Neuronal stem cell (in vitro differentiated cells): Measurements from ENCODE around the gene ZNF740.
"Not testable (repeated sequence)": the region's sequence is repeated elsewhere in the genome, so short reads cannot be mapped to it uniquely, and the experiment has no call there.

Source experiments
- DNase-seq: peaks from one replicate; pipeline ENCODE4 v3.0.0-alpha.2; 2013; ENCODE audit warnings: low spot score
- H2AFZ ChIP-seq: one replicate; pipeline ENCODE4 v1.6.1; 2013; ENCODE audit warnings: mild to moderate bottlenecking, low read length, inconsistent platforms
- H2AK5ac ChIP-seq: 2 replicates; pipeline ENCODE4 v1.6.1; 2013; ENCODE audit warnings: low read depth, mild to moderate bottlenecking, inconsistent platforms, low read length, moderate library complexity, mixed read lengths
- H2BK120ac ChIP-seq: 2 replicates; pipeline ENCODE4 v1.6.1; 2013; ENCODE audit warnings: low read depth, mild to moderate bottlenecking, inconsistent platforms, low read length, moderate library complexity, mixed read lengths
- H2BK12ac ChIP-seq: one replicate; pipeline ENCODE4 v1.6.1; 2013; ENCODE audit warnings: low read length, inconsistent platforms
- H2BK15ac ChIP-seq: 2 replicates; pipeline ENCODE4 v1.6.1; 2013; ENCODE audit warnings: mild to moderate bottlenecking, low read length, inconsistent platforms, mixed read lengths
- H2BK5ac ChIP-seq: one replicate; pipeline ENCODE4 v1.6.1; 2013; ENCODE audit warnings: inconsistent platforms, mild to moderate bottlenecking, low read length, moderate library complexity
- H3K14ac ChIP-seq: one replicate; pipeline ENCODE4 v1.6.1; 2013; ENCODE audit warnings: low read length, inconsistent platforms
- H3K18ac ChIP-seq: 2 replicates; pipeline ENCODE4 v1.6.1; 2013; ENCODE audit warnings: low read length, inconsistent platforms
- H3K23ac ChIP-seq: 2 replicates; pipeline ENCODE4 v1.6.1; 2013; ENCODE audit warnings: low read depth, mild to moderate bottlenecking, mixed read lengths, low read length, inconsistent platforms; ENCODE audit not compliant: poor library complexity
- H3K27ac ChIP-seq: replicated peaks from 3 replicates; pipeline ENCODE4 v1.5.1; 2013; ENCODE audit warnings: low read length, inconsistent platforms
- H3K27me3 ChIP-seq, 3 experiments: 2 replicates each; pipeline ENCODE4 v1.6.1; 2013; ENCODE audit warnings: low read length in 3 of 3, mild to moderate bottlenecking in 2 of 3, inconsistent platforms in 1 of 3, low read depth in 1 of 3, mixed read lengths in 1 of 3, moderate library complexity in 1 of 3; ENCODE audit not compliant: control insufficient read depth in 3 of 3, insufficient read depth in 3 of 3
- H3K36me3 ChIP-seq, 2 donors: replicated peaks in 1 of 2; 2 replicates each; pipeline ENCODE4 v1.6.1; 2013; ENCODE audit warnings: low read length in 2 of 2; ENCODE audit not compliant: control insufficient read depth in 2 of 2, insufficient read depth in 2 of 2
- H3K4ac ChIP-seq: 2 replicates; pipeline ENCODE4 v1.6.1; 2013; ENCODE audit warnings: inconsistent platforms, mild to moderate bottlenecking, low read length, moderate library complexity
- H3K4me1 ChIP-seq, 2 donors: 1 replicate in 1 of 2; 2 replicates in 1 of 2; pipeline ENCODE4 v1.6.1; 2013; ENCODE audit warnings: low read length in 2 of 2, low read depth in 1 of 2; ENCODE audit not compliant: control insufficient read depth in 2 of 2, insufficient read depth in 1 of 2
- H3K4me2 ChIP-seq: one replicate; pipeline ENCODE4 v1.6.1; 2013; ENCODE audit warnings: mild to moderate bottlenecking, low read length, inconsistent platforms; ENCODE audit not compliant: insufficient read depth, poor library complexity, severe bottlenecking
- H3K4me3 ChIP-seq, 2 donors: 2 replicates each; pipeline ENCODE4 v1.5.1; 2013; ENCODE audit warnings: low read length in 2 of 2, mild to moderate bottlenecking in 2 of 2, inconsistent platforms in 1 of 2, moderate library complexity in 1 of 2
- H3K79me1 ChIP-seq: one replicate; pipeline ENCODE4 v1.6.1; 2013; ENCODE audit warnings: low read depth, mild to moderate bottlenecking, inconsistent platforms, low read length, moderate library complexity
- H3K9ac ChIP-seq: one replicate; pipeline ENCODE4 v1.6.1; 2013; ENCODE audit warnings: mild to moderate bottlenecking, low read depth, low read length, inconsistent platforms; ENCODE audit not compliant: poor library complexity
- H3K9me3 ChIP-seq, 2 donors: replicated peaks in 1 of 2; 2 replicates each; pipeline versions ENCODE3 to v1.6.1; 2013; ENCODE audit warnings: low read length in 2 of 2, mild to moderate bottlenecking in 2 of 2, inconsistent platforms in 1 of 2, low read depth in 1 of 2, mixed read lengths in 1 of 2, moderate library complexity in 1 of 2; ENCODE audit not compliant: control insufficient read depth in 2 of 2, insufficient read depth in 1 of 2
- H4K8ac ChIP-seq: one replicate; pipeline ENCODE4 v1.6.1; 2013; ENCODE audit warnings: low read depth, mild to moderate bottlenecking, inconsistent platforms, low read length, moderate library complexity
- H4K91ac ChIP-seq: one replicate; pipeline ENCODE4 v1.6.1; 2013; ENCODE audit warnings: low read length, low read depth, mild to moderate bottlenecking, inconsistent platforms; ENCODE audit not compliant: poor library complexity
- WGBS, 2 donors: extraction: QIAGEN DNeasy Blood & Tissue Kit; methylation state at CpG; one replicate each; pipeline ENCODE4 v1.1.7; 2013; ENCODE audit warnings: missing lambda C conversion rate in 2 of 2, mixed read lengths in 1 of 2; ENCODE audit not compliant: insufficient read length in 2 of 2, insufficient replicate concordance in 1 of 2; ENCODE audit errors: extremely low coverage in 2 of 2; 5-methylcytosine and 5-hydroxymethylcytosine counted together

The ZNF740 gene

DNA sequence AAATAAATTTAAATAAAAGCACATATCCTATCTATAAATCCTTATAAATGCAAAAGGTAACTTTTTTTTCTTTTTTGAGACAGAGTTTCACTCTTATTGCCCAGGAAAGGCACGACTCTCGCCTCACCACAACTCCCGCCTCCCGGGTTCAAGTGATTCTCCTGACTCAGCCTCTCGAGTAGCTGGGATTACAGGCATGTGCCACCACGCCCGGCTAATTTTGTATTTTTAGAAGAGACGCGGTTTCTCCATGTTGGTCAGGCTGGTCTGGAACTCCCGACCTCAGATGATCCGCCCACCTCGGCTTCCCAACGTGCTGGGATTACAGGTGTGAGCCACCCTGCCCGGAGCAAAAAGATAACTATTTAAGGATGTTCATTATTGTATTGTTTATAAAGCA is 1.7 kb upstream of the ZNF740 start:
- H3K14ac ChIP-seq, H4K8ac ChIP-seq, H3K27ac ChIP-seq, H3K4ac ChIP-seq, DNase-seq, H3K4me2 ChIP-seq, H3K9me3 ChIP-seq, H3K18ac ChIP-seq, H2BK12ac ChIP-seq, H4K91ac ChIP-seq, H3K27me3 ChIP-seq, H2BK120ac ChIP-seq, H3K23ac ChIP-seq, H3K79me1 ChIP-seq, H2AFZ ChIP-seq, H3K9ac ChIP-seq, H2BK15ac ChIP-seq, H2AK5ac ChIP-seq, H3K4me3 ChIP-seq, H2BK5ac ChIP-seq: not testable (repeated sequence)
- peaks cover 12 to 23% of the 10 kb centered on the region in 2 donors for H3K36me3 ChIP-seq
- no CpG with 5 or more reads among the region's 14 CpGs for WGBS, 2 donors
- H3K4me1 ChIP-seq = peaks cover 18 to 28% of the 10 kb centered on the region in 2 donors

DNA sequence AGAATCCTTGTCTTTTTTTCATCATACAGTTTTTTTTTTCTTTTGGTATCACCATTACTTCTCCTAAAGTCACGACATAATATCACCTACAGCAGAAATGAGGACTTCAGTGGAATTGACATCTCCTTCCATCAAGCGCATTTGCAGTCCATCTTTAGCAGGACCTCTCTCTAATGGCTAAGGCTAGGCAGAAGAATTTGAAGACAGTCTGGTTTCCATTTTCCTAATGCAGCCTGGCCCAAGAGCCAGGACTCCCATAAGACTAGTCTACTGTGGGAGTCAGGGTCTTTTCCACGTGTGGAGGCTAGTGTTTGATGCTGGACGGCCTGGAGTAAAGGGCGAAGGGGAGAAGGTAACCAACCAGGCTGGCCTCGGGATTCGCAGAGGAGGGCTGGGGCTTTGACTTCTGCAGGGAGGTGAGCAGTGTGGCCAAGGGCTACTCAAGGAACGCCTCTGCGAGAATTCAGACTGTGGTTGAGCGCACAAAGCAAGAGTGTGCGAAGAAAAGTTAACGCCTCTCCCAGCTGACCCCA is 769 bp upstream of the ZNF740 start:
- H3K9me3 ChIP-seq = peaks cover 2 to 5% of the 10 kb centered on the region in 2 donors
- peak overlapping the region; percentile 91 for H3K4me2 ChIP-seq
- peak; percentile 15 for DNase-seq
- H3K14ac ChIP-seq = peak overlapping the region; percentile 32
- H2BK15ac ChIP-seq = no peak overlapping the region
- H4K91ac ChIP-seq = peak overlapping the region; percentile 69
- H4K8ac ChIP-seq = peak overlapping the region; percentile 100
- H3K23ac ChIP-seq = peak overlapping the region; percentile 57
- H3K4me1 ChIP-seq = peaks cover 17 to 27% of the 10 kb centered on the region in 2 donors
- no peaks in the 10 kb centered on the region for H3K27me3 ChIP-seq
- H2AFZ ChIP-seq = peak overlapping the region; percentile 95
- H3K27ac ChIP-seq = peak overlapping the region; percentile 95
- H2BK120ac ChIP-seq = peak overlapping the region; percentile 69
- peak overlapping the region; percentile 72 to 79 for H3K4me3 ChIP-seq
- peak overlapping the region; percentile 71 for H3K4ac ChIP-seq
- H3K18ac ChIP-seq = peak overlapping the region; percentile 94
- H3K79me1 ChIP-seq = peaks cover 4% of the 10 kb centered on the region
- peak overlapping the region; percentile 93 for H2BK5ac ChIP-seq
- no peak overlapping the region for H2BK12ac ChIP-seq
- peaks cover 14 to 31% of the 10 kb centered on the region in 2 donors for H3K36me3 ChIP-seq
- H3K9ac ChIP-seq = peak overlapping the region; percentile 88
- H2AK5ac ChIP-seq = peak overlapping the region; percentile 64
- WGBS, 2 donors = no CpG with 5 or more reads among the region's 12 CpGs

DNA sequence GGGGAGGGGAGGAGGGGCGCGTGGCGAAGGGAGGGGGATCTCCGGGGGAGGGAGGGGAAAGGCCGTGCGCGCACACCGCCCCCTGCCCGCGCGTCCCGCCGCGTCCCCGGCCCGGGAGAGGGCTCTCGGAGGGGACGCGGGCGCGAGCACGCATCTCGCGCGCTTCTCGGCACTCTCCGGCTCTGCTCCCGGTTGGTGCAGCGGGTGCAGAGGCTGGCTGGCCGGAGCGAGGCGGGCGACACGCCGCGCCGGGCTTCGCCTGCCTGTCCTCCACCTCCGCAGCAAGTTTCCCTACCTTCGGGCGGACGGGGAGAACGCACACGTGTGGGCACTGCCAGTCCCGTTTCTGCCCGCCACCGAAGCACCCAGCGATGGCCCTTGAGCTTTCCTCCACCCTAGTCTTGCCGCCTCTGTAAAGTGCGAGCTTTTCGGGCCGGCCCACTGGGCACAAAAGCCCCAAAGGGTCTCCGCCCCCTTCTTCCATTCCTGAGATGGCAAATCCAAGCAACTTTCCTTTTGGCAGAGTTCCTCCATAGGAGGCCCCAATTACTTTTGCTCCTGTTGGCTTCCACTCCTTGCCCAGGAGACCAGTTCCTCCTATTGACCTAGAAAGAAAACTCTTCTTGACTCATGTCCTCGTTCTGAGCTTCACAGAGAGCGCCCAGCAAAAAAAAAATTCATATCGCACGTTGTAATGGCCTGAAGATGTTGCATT is 566 bp downstream of the ZNF740 start:
- Histone ChIP-seq H3K14ac (peak overlapping the region; percentile 100), H4K91ac (peak overlapping the region; percentile 34), H3K36me3 (peaks cover 23 to 45% of the 10 kb centered on the region in 2 donors), H3K27ac (peak overlapping the region; percentile 100), H4K8ac (no peak overlapping the region), H3K9me3 (peaks cover 2 to 5% of the 10 kb centered on the region in 2 donors), H2BK15ac (peak overlapping the region; percentile 90), H3K18ac (peak overlapping the region; percentile 100), H3K4me1 (peaks cover 13 to 20% of the 10 kb centered on the region in 2 donors), H3K23ac (peak overlapping the region; percentile 98), H2AK5ac (peak overlapping the region; percentile 86), H3K4me2 (peak overlapping the region; percentile 70), H2BK12ac (no peak overlapping the region), H3K79me1 (peaks cover 4% of the 10 kb centered on the region), H2AFZ (peak overlapping the region; percentile 95), H2BK5ac (peak overlapping the region; percentile 93), H3K4ac (peak overlapping the region; percentile 93), H3K4me3 (peak overlapping the region; percentile 72 to 96), H3K27me3 (no peaks in the 10 kb centered on the region), H2BK120ac (peak overlapping the region; percentile 72), H3K9ac (peak overlapping the region; percentile 99)
- DNase-seq = peak; percentile 81
- no CpG with 5 or more reads among the region's 57 CpGs for WGBS, 2 donors

DNA sequence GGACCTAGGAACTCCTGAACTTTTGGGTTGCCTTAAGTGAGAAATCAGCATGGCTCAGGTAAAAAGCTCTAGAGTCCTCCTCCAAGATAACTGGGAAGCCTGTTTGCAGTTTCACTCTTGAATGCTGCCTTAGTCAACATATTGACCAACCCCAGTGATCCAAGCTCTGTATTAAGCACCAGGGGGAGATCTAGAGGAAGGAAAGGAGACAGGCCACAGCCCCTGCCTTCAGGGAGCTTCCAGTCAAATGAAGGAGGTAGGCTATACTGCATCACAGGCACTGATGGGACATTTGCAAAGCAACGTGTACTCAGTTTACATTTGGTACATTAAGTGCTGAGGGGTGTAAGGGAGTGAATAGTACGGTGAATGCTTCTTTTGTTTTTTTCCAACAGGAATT is 1.4 kb downstream of the ZNF740 start:
- H2AFZ ChIP-seq = no peak overlapping the region

More for the DNA sequence above, 1.4 kb downstream of the ZNF740 start:
- Histone ChIP-seq H3K18ac (no peak overlapping the region), H2BK120ac (no peak overlapping the region), H4K8ac (no peak overlapping the region), H3K79me1 (peaks cover 4% of the 10 kb centered on the region), H4K91ac (no peak overlapping the region), H3K27ac (no peak overlapping the region), H2BK5ac (no peak overlapping the region), H2BK12ac (no peak overlapping the region), H3K27me3 (no peaks in the 10 kb centered on the region), H3K36me3 (peaks cover 31 to 53% of the 10 kb centered on the region in 2 donors), H3K4ac (no peak overlapping the region), H3K14ac (no peak overlapping the region), H2BK15ac (no peak overlapping the region), H3K9me3 (peaks cover 2 to 5% of the 10 kb centered on the region in 2 donors), H3K4me2 (peak overlapping the region; percentile 70), H3K23ac (no peak overlapping the region), H3K9ac (no peak overlapping the region), H3K4me3 (peak overlapping the region in 1 of 2 donors; percentile 72), H3K4me1 (peaks cover 13 to 20% of the 10 kb centered on the region in 2 donors), H2AK5ac (no peak overlapping the region)
- no peak for DNase-seq
- no CpG with 5 or more reads among the region's 2 CpGs for WGBS, 2 donors
